GM21447 (cell line): Measurements from ENCODE around the gene DPP4.

Source experiments
- ATAC-seq: cut with Tn5 transposase; IDR thresholded peaks from one replicate; pipeline ENCODE4 v1.9.1; 2021; ENCODE audit not compliant: unreplicated experiment

DPP4 gene

GRCh38 chr2:162085090-162085891 is 11.3 kb upstream of the DPP4 start:
- ATAC-seq: no peak

GRCh38 chr2:162084536-162084935 is 10.5 kb upstream of the DPP4 start:
- ATAC-seq: no peak

GRCh38 chr2:162082681-162083080 is 8.7 kb upstream of the DPP4 start:
- ATAC-seq: no peak

- ATAC-seq: no peak
Measured at GRCh38 chr2:162082036-162082435, 8.0 kb upstream of the DPP4 start.

GRCh38 chr2:162079514-162079913 is 5.5 kb upstream of the DPP4 start:
- ATAC-seq: no peak

GRCh38 chr2:162075689-162076132 is 1.7 kb upstream of the DPP4 start:
- no peak for ATAC-seq

- ATAC-seq: no peak
Measured at GRCh38 chr2:162074928-162075688, 1.1 kb upstream of the DPP4 start.

- ATAC-seq: no peak
Measured at GRCh38 chr2:162074632-162074895, 549 bp upstream of the DPP4 start.

GRCh38 chr2:162072976-162073887 is 783 bp downstream of the DPP4 start:
- ATAC-seq: no peak

- ATAC-seq: peak; percentile 52
Measured at GRCh38 chr2:162072181-162072702, 1.8 kb downstream of the DPP4 start.

- ATAC-seq: no peak
Measured at GRCh38 chr2:162071001-162071400, 3.0 kb downstream of the DPP4 start.

- ATAC-seq: no peak
Measured at GRCh38 chr2:162070228-162070936, 3.6 kb downstream of the DPP4 start.

GRCh38 chr2:162069267-162069903 is 4.6 kb downstream of the DPP4 start:
- no peak for ATAC-seq

GRCh38 chr2:162067596-162067995 is 6.4 kb downstream of the DPP4 start:
- ATAC-seq: no peak

- ATAC-seq: no peak
Measured at GRCh38 chr2:162065767-162066166, 8.2 kb downstream of the DPP4 start.

- peak; percentile 58 for ATAC-seq
Measured at GRCh38 chr2:162063899-162064298, 10.1 kb downstream of the DPP4 start.

- no peak for ATAC-seq
Measured at GRCh38 chr2:162063281-162063680, 10.7 kb downstream of the DPP4 start.

- no peak for ATAC-seq
Measured at GRCh38 chr2:162062559-162062958, 11.5 kb downstream of the DPP4 start.

- no peak for ATAC-seq
Measured at GRCh38 chr2:162061021-162061420, 13.0 kb downstream of the DPP4 start.

- ATAC-seq: no peak
Measured at GRCh38 chr2:162060532-162060931, 13.5 kb downstream of the DPP4 start.
